Keratinocyte (primary cell): ENCODE data around the gene MYO15B. TPM values are rescaled to one million over a fixed set of nuclear protein-coding genes. Genes with fewer than 3 reads are reported as not detected.

Experiments used
- DNase-seq: peaks from one replicate; pipeline ENCODE4 v3.0.0-alpha.2; 2011; ENCODE audit warnings: low read depth, missing footprints, low spot score
- FAIRE-seq: peaks from 2 replicates; lab custom pipeline; 2011; peaks lifted over from hg19 to GRCh38; lab: Jason Lieb, UNC
- H2AFZ ChIP-seq: 2 replicates; pipeline ENCODE4 v1.6.0; 2012; ENCODE audit warnings: low read length, control low read depth, inconsistent platforms; ENCODE audit not compliant: control insufficient read depth
- H3K27ac ChIP-seq: 2 replicates; pipeline ENCODE4 v1.5.1; 2011; ENCODE audit warnings: low read length; ENCODE audit not compliant: control insufficient read depth, insufficient read depth
- H3K27me3 ChIP-seq: 3 replicates; pipeline ENCODE4 v1.6.0; 2011; ENCODE audit warnings: low read length; ENCODE audit not compliant: control insufficient read depth, insufficient read depth; ENCODE audit errors: extremely low read depth
- H3K36me3 ChIP-seq, 2 experiments: 2 replicates in 1 of 2; 3 replicates in 1 of 2; pipeline ENCODE4 v1.5.1; 2011; ENCODE audit warnings: low read length in 2 of 2, mild to moderate bottlenecking in 1 of 2; ENCODE audit not compliant: control insufficient read depth in 2 of 2, insufficient read depth in 2 of 2; ENCODE audit errors: extremely low read depth in 1 of 2
- H3K4me1 ChIP-seq: 3 replicates; pipeline ENCODE4 v1.5.1; 2011; ENCODE audit warnings: low read length; ENCODE audit not compliant: control insufficient read depth, insufficient read depth; ENCODE audit errors: extremely low read depth
- H3K4me2 ChIP-seq: 3 replicates; pipeline ENCODE4 v1.6.0; 2011; ENCODE audit warnings: low read depth, low read length; ENCODE audit not compliant: control insufficient read depth, insufficient read depth; ENCODE audit errors: extremely low read depth
- H3K4me3 ChIP-seq, 3 experiments: fragments of 200-600 bp in 1 of 3; sonication (generic) in 1 of 3; 2 replicates in 2 of 3; 3 replicates in 1 of 3; pipeline ENCODE4 v1.5.1; 2011 to 2016; ENCODE audit warnings: low read length in 3 of 3, mild to moderate bottlenecking in 3 of 3, control low read depth in 2 of 3, inconsistent platforms in 1 of 3, low read depth in 1 of 3, mixed read lengths in 1 of 3, mixed run types in 1 of 3, moderate library complexity in 1 of 3; ENCODE audit not compliant: control insufficient read depth in 2 of 3, insufficient read depth in 2 of 3; ENCODE audit errors: extremely low read depth in 1 of 3
- H3K79me2 ChIP-seq: 2 replicates; pipeline ENCODE4 v1.6.0; 2012; ENCODE audit warnings: low read length; ENCODE audit not compliant: control insufficient read depth, insufficient read depth
- H3K9ac ChIP-seq: 3 replicates; pipeline ENCODE4 v1.6.0; 2011; ENCODE audit warnings: low read length; ENCODE audit not compliant: control insufficient read depth, insufficient read depth; ENCODE audit errors: extremely low read depth
- H3K9me1 ChIP-seq: 3 replicates; pipeline ENCODE4 v1.6.0; 2011; ENCODE audit warnings: low read length; ENCODE audit not compliant: control insufficient read depth, insufficient read depth; ENCODE audit errors: extremely low read depth
- H3K9me3 ChIP-seq: 2 replicates; pipeline ENCODE4 v1.5.1; 2012; ENCODE audit warnings: low read depth, low read length; ENCODE audit not compliant: control insufficient read depth
- H4K20me1 ChIP-seq: 3 replicates; pipeline ENCODE4 v1.6.0; 2011; ENCODE audit warnings: low read length; ENCODE audit not compliant: control insufficient read depth, insufficient read depth; ENCODE audit errors: extremely low read depth
- EZH2 ChIP-seq: IDR thresholded peaks from one replicate; pipeline ENCODE4 v1.6.1; 2012; ENCODE audit warnings: inconsistent platforms, mild to moderate bottlenecking, low read length, moderate library complexity
- dilution Hi-C: fragments of 300-500 bp; cut with MboI; formaldehyde crosslinking; loops from one replicate; pipeline ENCODE4 v1.7.0; 2020; ENCODE audit warnings: low sequenced_read_pairs; ENCODE audit not compliant: extremely low pct_ligation_motif_present
- polyA plus RNA-seq, 5 experiments: library from polyadenylated mRNA; depleted of rRNA in 3 of 5; stranded (reverse) in 3 of 5; stranded (forward) in 1 of 5; unstranded in 1 of 5; fragments of >200 nt; gene quantifications; 1 replicate in 1 of 5; 2 replicates in 3 of 5; 3 replicates in 1 of 5; pipeline versions ENCODE4 v1.2.1 to v1.2.3, GENCODE V29; 2011 to 2012; ENCODE audit warnings: missing spikeins in 2 of 5, low read depth in 1 of 5, low replicate concordance in 1 of 5
- TF ChIP-seq, protein P1 (sequence below), 3 experiments: IDR thresholded peaks in 1 of 3; conservative IDR thresholded peaks in 1 of 3; optimal IDR thresholded peaks in 1 of 3; 2 replicates in 2 of 3; 3 replicates in 1 of 3; pipeline versions ENCODE3 to v1.5.1; 2011; ENCODE audit warnings: low read length in 3 of 3, mild to moderate bottlenecking in 3 of 3, moderate library complexity in 2 of 3, control low read depth in 1 of 3, inconsistent platforms in 1 of 3; ENCODE audit not compliant: insufficient read depth in 2 of 3; ENCODE audit errors: extremely low read depth in 1 of 3

Gene MYO15B
- polyA plus RNA-seq, 1 donor (not counting 4 experiments of a cell fraction or from before 2014, with no cell fraction given): 0.14 TPM

DNA sequence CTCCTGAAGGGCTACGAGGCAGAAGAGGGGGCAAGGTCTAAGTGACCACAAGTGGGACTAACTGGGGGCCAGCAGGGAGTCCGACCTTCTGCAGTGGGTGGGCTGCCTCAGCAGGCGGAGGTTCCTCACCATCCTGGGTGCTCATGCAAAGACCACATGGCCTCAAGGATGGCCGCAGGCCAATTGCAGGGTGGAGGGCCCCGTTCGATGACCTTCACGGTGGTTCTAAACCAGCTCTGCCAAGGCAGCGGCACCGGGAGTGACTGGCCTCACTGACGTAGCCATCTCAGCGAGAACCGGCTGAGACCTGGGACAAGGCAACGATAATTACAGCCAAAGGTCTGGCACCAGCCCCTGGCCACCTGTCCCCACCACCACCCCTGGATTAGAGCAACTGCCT, 51.3 kb downstream of the MYO15B start:
- no peak for TF ChIP-seq EZH2
- TF ChIP-seq, protein P1, sequence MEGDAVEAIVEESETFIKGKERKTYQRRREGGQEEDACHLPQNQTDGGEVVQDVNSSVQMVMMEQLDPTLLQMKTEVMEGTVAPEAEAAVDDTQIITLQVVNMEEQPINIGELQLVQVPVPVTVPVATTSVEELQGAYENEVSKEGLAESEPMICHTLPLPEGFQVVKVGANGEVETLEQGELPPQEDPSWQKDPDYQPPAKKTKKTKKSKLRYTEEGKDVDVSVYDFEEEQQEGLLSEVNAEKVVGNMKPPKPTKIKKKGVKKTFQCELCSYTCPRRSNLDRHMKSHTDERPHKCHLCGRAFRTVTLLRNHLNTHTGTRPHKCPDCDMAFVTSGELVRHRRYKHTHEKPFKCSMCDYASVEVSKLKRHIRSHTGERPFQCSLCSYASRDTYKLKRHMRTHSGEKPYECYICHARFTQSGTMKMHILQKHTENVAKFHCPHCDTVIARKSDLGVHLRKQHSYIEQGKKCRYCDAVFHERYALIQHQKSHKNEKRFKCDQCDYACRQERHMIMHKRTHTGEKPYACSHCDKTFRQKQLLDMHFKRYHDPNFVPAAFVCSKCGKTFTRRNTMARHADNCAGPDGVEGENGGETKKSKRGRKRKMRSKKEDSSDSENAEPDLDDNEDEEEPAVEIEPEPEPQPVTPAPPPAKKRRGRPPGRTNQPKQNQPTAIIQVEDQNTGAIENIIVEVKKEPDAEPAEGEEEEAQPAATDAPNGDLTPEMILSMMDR (optimal IDR thresholded peaks at IDR 0.05 in 1 of 3, IDR thresholded peaks at IDR 0.05 in 1 of 3, conservative IDR thresholded peaks at IDR 0.05 in 1 of 3; ENCODE audit: extremely low read depth in 1 of 3, insufficient read depth in 2 of 3, low read length in 3 of 3): no peak
- peaks cover 0 to 18% of the 10 kb centered on the region in 2 experiments for H3K36me3 ChIP-seq
- no peaks in the 10 kb centered on the region for H3K9me1 ChIP-seq
- no peak overlapping the region for H3K9ac ChIP-seq
- H4K20me1 ChIP-seq: no peaks in the 10 kb centered on the region
- DNase-seq (no peak), FAIRE-seq (no peak)
- H3K79me2 ChIP-seq: no peaks in the 10 kb centered on the region
- H3K4me3 ChIP-seq: no peak overlapping the region
- dilution Hi-C loops: no loop called here
- H3K27ac ChIP-seq: no peak overlapping the region
- no peak overlapping the region for H2AFZ ChIP-seq
- H3K27me3 ChIP-seq: no peaks in the 10 kb centered on the region
- peaks cover 29% of the 10 kb centered on the region for H3K4me1 ChIP-seq
- H3K9me3 ChIP-seq: no peaks in the 10 kb centered on the region
- no peak overlapping the region for H3K4me2 ChIP-seq

DNA sequence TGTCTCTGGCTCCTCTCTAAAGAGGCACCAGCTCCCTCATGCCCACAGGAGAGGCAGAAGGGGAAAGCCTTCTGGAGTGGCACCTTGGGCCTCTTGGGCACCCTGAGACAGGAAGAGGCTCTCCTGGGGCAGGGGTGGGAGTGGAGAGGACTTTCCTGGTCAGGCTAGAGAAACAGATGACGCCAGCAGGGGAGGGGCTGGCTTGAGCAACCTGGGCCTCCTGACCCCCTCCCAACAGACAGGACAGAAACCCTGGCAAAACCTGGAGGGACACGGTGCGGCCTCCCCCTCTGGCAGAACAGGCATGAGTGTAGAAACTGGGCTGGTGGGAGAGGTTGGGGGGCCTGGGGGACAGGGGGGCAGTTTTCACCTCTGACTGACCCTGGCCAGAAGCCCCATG, 51.7 kb downstream of the MYO15B start:
- Histone ChIP-seq H3K27me3 (no peaks in the 10 kb centered on the region), H3K36me3 (peaks cover 0 to 18% of the 10 kb centered on the region in 2 experiments), H2AFZ (no peak overlapping the region), H3K79me2 (no peaks in the 10 kb centered on the region), H3K27ac (no peak overlapping the region), H3K9ac (no peak overlapping the region), H3K4me3 (no peak overlapping the region), H3K9me1 (no peaks in the 10 kb centered on the region), H3K9me3 (no peaks in the 10 kb centered on the region), H3K4me2 (no peak overlapping the region), H3K4me1 (peaks cover 26% of the 10 kb centered on the region), H4K20me1 (no peaks in the 10 kb centered on the region)
- DNase-seq (no peak), FAIRE-seq (no peak)
- TF ChIP-seq EZH2: no peak
- TF ChIP-seq, protein P1 (optimal IDR thresholded peaks at IDR 0.05 in 1 of 3, IDR thresholded peaks at IDR 0.05 in 1 of 3, conservative IDR thresholded peaks at IDR 0.05 in 1 of 3; ENCODE audit: extremely low read depth in 1 of 3, insufficient read depth in 2 of 3, low read length in 3 of 3): no peak
- dilution Hi-C loops: no loop called here
